GDM1 (cell line): Measurements from ENCODE around the gene LZTS2.

Experiments used
- DNase-seq: peaks from one replicate; lab custom pipeline; 2025; lab: John Stamatoyannopoulos, UW

LZTS2 gene

GRCh38 chr10:101014230-101014884 lies 14.7 kb downstream of the LZTS2 start:
- peak; percentile 45 for DNase-seq

DNA sequence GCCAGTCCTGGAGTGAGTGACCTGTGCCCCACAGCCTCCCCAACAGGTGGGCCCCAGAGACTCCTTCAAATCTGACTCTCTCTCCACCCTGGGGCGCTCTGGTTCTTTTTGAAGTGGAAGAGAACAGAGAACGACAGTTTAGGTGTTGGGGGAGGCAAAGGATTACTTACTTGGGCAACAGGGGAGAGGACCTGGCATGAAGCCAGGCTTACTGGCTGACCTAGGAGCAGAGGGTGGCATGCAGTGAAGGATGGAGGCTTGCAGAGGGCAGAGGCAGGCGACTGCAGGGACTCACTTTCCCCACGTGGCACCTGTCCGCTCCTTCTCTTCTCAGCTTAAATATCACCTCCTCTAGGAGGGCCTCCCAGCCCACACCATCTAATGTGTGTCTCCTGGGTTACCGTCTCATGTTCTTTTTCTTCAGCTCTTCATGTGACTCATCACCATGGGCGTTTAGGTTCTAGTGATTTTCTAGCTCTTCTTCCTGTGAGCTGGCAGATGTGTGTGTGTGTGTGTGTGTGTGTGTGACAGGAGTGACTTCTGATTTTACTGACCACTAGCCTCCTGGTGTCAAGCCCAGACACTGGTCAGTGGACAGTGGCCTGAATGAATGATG lies 15.5 kb downstream of the LZTS2 start:
- DNase-seq: no peak

GRCh38 chr10:101015582-101015973 lies 16.0 kb downstream of the LZTS2 start:
- DNase-seq: no peak

DNA sequence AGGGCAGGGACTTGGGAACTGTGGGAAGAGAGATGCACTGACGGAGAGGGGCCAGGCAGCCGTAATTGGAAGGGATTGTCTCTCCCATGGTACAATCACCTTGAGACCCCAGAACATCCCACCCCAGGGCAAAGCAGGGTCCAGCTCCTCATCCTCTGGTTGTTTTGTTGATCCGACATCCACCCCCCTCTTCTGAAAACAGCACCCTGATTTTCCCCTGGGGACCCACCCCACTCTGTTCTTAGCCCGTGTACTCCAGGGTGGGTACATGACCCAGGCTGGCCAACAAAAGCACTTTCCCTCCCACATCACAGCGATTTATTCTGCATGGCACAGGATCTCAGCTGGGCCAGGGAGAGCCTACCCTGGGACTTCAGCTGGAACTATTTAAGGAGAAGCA lies 17.2 kb downstream of the LZTS2 start:
- no peak for DNase-seq

DNA sequence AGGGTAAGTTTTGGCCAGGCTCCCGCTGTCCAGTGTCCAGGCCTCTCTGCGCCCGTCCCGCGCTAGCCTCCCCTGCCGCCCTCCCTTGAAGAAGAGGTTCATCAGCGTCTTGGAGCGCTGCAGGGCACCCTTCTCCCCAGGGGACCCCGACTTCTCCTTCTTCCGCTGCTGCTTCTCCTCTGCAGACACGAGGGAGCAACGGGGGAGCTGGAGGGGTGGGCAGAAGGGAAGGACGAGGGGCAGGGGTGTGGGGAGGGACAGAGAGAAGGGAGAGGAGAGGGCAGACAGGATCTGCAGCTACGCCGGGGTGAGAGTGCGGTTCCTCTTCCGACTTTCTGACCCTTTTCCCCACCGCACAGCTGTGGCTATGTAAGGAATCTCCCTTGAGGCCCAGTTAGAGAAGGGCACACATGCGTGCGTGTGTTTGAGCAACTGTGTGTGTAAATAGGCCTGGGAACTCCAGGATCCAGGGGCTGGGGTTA lies 18.6 kb downstream of the LZTS2 start:
- no peak for DNase-seq

DNA sequence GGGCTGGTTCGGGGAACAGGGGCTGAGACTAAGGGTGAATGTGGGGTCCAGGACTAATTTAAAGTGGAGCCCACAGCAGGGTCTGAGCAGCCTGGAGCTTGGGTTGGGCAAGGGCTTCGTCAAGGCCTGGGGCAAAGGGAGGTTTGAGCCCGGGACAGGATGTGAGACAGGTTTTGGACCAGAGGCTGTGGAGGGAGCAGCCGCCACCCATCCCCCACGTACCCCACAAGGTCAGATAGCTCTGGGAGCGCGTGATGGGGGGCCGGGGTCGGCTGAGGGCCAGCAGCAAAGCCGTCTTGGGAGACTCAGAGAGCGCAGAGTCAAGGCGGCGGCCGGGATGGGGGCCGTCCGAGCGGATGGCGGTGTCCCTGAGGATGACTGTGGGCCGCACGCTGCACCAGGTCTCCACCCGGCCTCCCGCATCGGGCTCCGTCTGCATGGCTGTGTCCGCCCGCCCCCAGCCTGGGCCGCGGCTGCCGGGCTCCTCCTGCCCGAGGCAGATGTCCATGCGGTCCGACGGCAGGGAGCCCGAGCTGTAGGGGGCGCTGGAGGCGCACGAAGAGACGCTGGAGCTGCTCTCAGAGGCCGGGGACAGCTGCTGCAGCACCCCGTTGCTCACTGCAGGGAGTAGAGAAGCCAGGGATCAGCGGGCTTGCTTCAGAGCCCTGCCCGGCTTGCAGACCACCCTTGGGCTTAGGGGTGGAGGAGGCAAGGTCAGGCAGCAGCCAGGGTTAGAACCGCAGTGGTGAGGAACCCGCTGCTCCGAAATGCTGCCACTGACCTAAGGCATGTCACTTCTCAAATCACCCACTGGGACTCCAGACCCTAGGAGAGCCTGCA lies 19.2 kb downstream of the LZTS2 start:
- peak; percentile 78 for DNase-seq

- DNase-seq: no peak
Observed at GRCh38 chr10:101019440-101019703, 19.8 kb downstream of the LZTS2 start.

DNA sequence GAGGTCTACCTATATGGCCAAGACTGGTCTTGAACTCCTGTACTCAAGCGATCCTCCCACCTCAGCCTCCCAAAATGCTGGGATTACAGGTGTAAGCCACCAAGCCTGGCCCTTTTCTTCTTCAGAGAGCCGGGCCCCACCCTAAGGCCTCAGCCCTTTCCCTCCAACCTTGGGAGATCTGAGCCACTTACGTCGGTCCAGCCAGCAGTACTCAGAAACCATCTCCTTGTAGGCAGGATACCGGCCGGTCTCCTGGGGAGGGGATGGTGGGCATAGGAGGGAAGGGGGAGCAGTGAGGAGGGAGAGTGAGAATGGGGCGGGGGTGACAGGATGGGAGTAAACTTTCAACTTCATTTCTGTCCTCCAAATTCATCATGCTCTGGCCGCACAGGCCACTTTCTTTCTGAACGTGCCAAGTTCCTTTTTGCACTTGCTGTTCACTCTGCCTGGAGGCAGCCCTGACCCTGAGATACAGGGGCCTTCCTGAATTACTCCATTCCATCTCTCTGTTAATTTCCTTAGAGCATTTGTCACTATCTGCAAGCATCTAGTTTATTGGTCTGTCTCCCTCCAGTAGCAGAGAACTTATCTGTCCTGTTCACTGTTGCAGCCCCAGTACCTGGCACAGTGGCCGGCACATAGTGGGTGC lies 20.9 kb downstream of the LZTS2 start:
- DNase-seq: no peak

GRCh38 chr10:101021239-101021638 lies 21.6 kb downstream of the LZTS2 start:
- no peak for DNase-seq

- DNase-seq: no peak
Observed at GRCh38 chr10:101021692-101022251, 22.2 kb downstream of the LZTS2 start.

- no peak for DNase-seq
Observed at GRCh38 chr10:101022967-101023705, 23.5 kb downstream of the LZTS2 start.

- peak; percentile 17 for DNase-seq
Observed at GRCh38 chr10:101027106-101027720, 27.6 kb downstream of the LZTS2 start.

DNA sequence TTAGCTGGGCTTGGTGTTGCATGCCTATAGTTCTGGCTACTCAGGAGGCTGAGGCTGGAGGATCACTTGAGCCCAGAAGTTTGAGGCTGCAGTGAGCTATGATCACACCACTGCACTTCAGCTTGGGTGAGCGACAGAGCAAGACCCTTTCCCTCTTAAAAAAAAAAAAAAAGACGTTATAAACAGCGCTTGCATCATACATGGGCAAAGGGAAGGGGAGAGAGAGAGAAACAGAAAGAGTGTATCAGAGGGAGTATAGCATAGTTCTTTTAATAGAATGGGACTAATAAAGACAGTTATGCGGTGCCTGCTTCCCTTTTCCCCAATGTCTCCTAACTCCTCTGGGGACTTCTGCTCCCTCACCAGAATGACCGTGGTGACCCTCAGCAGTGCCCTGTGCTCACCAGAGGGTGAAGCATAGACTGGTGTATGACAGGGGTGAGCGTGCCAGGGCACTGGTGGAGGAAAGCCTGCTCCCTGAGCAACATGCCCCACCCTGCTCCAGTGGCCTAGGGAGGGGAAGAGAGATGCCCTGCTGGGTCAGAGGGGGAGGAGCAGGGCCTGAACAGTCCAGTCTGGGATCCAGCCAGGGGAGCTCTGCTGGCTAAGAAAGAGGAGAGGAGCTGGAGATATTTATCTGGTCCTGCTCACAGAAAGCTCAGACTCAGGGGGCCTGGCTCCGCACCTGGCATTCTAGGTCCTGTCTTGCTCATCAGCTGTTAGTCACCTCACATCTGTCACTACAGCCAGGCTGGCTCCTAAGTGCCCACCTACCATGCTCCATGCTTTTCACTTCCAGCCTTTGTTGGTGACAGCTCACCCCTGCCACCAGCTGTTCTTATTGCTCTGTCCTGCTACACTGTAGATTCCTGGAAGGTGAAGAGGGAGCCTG lies 29.1 kb downstream of the LZTS2 start:
- DNase-seq: no peak

GRCh38 chr10:101029520-101030295 lies 30.1 kb downstream of the LZTS2 start:
- no peak for DNase-seq

- no peak for DNase-seq
Observed at GRCh38 chr10:101030496-101031127, 31.0 kb downstream of the LZTS2 start.

- peak; percentile 84 for DNase-seq
Observed at GRCh38 chr10:101031128-101031795, 31.7 kb downstream of the LZTS2 start, which contains the start of the genes PDZD7 and SFXN3. Gene PDZD7, minus strand, starts transcription at chr10:101031129. Its CDS starts 910 bp downstream, at chr10:101030219. Gene SFXN3, plus strand, starts transcription at chr10:101031234. Its CDS starts 3,461 bp downstream, at chr10:101034695.

DNA sequence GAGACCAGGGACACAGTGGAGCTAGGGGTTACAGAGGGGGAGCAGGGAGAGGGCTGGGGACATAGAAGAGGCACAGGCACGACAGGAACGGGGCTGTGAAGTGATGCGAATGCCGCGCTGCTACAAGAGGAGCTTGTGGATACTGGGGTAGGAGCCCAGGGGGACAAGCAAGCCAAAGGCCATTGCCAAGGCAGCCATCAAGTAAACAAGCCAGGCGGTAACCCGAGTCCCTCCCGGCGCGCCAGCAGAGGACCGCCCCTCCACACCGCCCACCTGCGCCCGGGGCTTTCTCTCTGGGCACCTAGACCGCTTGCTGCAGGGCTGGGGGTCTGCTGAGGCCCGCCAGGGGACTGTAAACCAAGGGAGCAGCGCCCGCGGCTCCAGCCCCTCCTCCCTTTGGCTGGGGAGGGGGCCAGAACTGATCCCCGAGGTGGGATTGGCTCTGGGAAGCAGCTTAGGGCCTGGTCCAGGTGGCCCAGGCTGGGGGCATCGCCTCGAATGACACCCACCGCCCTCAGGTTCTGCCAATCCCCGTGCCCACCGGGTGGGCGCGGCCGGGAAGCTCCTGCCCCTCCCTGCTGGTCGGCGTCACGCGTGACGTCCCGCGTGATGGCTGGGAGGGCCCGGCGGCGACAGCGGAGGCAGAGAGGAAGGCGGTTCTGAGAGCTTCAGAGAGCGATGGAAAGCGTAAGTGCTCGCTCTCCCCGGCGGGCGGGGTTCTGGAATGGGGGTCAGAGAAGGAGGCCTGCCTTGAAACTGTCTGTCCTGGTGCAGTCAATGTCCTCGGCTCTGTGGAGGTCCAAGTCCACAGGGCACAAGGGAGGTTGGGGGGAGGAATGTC lies 32.4 kb downstream of the LZTS2 start:
- peak; percentile 69 for DNase-seq
